GM21367 (cell line): Measurements from ENCODE around the gene VWA2.

Source experiments
- ATAC-seq: cut with Tn5 transposase; IDR thresholded peaks from one replicate; pipeline ENCODE4 v1.9.1; 2021; ENCODE audit not compliant: unreplicated experiment

The VWA2 gene

DNA sequence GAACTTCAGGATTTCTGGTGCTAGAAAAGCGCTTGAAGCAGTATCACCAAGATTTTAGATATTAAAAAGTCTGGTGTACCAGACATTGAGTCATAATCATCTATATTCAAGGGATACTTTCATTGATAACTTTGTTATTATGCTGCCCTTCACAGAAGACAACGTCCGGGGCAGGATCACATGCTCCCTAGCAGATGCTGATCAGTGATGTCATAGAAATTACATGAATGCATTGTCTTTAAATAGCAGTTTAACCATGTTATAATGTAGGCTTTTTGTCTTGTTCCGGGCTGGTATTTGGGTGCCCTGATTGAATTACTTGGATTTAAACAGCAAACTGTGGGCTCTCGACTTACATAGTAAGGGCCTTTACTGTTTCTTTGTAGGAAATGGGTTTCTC is 54.0 kb downstream of the VWA2 start:
- no peak for ATAC-seq

DNA sequence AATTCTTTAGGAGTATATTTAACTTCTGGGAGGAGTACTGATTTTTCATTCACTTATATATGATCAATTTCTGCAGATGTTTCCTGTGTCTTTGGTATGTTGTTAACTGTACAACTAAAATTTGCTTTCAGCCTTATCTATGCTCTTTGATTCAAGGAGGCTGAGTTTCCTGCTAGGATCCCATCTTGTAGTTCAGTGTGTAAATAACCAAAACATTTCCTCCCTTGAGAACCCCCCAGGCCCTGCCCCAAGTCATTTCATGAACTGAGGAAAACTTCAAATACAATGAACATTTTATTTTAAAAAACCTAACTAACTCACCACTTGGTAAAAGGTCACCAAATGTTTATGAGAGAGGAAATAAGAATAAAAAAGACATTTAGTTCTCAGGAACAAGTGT is 55.5 kb downstream of the VWA2 start:
- no peak for ATAC-seq

DNA sequence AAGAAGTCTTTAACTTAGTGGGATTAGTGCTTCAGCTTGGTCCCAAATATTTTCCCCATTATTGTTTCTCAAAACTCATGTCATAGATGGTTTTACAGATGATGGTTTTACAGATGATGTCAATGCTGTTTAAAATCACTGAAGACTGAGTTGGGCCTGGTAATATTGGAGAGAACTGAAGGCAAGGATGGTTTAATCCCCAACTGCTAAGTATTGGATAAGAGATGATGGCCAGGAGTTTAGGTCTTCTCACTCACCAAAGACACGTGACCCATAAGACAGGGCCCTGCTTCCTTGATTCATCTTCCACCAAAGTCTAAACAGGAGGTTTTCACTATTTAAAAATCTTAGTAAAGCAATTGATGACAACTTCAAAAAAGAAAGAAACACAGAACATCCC is 56.3 kb downstream of the VWA2 start:
- ATAC-seq, result no peak

DNA sequence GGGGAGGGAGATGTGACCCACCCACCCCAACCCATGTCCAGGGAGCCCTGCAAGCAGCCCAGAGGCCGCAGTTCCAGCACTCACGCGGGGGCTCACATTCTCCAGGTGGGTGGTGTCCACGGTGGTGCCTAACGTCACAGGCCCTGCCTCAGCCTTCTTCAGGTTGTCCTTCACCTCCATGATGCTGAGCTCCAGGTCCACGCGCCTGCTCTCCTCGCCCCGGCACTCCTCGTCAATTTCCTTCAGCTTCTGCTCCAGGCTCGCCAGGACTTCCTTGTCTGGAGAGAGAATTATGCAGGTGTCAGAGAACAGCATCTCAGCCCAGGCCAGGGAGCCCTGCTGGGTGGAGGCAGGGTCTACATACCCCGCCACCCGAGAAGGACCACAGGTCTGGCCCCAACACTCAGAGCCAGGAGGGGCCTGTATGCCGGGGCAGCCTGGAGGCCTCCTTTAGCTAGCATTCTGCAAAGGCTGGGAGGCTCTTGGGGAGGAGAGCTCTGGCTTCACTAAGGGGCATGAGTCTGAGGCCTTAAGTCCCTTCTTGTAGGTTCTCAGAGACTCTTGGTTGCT is 58.2 kb downstream of the VWA2 start:
- ATAC-seq, result no peak

DNA sequence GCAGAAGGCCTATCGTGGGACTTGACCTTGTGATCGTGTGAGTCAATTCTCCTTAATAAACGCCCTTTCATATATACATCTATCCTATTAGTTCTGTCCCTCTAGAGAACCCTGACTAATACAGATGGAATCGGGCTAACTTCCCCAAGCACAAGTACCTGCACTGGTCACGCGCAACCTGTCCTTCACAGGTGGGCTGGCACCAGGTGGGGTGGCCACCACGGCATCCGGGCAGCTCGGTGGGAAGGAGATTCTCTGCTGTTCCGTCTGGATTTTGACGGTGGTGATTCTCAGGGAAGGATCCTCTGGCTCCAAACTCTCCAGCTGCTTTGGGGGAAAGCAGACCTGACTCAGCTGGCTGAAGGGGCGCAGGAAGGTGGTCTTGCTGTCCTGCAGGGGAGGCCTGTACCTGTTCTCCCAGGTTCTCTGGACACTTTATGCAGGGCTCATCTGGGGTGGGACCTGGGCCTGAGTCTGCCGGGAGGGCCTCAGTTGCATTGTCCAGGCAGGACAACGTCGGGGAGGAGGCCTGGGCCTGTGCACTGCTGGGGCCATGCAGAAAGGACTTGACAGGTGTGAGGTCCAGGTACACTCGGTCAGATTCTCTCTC is 61.1 kb downstream of the VWA2 start:
- no peak for ATAC-seq

DNA sequence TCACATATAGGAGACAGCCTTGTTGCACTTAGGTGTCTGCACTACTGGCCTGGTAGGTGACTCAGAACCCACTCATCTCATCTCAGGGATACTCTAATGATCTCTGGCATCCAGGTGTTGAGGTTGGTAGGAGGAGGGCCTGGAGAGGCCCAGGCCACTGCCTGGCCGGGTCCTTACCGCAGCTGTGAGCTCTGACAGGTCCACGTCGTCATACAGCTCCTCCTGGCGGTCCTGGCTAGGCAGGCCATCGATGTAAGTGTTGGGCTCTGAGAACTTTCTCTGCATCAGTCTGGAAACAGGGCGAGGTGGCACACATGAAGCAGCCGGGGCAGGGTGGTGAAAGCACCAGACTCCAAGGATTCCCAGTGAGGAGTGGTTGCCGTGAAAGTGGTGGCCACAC is 62.1 kb downstream of the VWA2 start:
- no peak for ATAC-seq

DNA sequence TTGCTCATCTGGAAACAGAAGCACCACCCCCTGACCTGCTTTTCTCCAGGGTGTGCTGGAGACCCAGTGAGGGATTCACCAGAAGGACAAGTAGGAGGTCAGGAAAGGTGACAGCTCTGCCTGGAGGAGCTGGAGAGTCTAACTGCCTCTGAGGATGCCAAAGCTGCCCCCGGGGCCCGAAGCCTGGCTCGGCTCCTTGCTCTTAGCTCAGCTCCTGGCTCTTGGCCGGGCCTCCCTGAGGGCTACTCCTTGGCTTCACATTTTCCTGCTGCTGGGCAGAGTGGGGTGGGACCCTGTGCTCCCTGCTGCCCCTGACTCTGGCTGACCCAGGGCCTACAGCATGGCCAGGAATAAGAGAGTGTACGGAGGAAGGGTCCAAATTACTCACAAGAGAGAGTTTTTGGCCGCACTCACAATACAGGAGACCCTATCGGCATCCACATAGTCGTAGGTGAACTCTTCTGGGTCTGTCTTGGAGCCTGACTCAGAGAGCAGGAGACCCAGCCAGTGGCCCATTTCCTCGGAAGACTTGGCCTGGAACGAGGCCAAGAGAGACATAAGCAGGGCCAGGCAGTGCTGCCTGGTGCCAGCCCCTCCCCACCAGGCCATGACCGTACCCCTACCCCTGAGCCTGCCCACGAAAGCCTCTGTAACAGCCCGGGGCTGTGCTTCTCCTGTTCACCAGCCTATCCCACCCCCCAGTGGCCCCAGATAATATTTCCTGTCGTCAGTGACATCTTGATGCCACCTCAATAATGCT is 63.1 kb downstream of the VWA2 start:
- no peak for ATAC-seq

DNA sequence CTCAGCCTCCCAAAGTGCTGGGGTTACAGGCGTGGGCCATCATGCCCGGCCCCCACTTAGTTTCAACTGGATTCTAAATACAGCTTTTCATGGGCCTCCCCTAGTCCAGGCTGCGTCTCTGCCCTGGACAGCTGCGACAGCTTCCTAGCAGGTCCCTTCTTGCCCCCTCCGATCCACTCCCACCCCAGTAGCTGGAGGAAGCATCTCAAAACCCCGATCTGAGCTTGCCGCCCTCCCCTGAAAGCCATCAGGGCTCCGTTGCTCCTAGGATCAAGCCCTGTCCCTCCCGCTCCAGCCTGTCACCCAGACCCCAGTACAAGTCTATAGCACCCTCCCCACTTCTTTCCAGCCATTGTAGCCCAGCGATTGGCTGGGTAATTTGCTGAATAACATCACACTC is 64.5 kb downstream of the VWA2 start:
- no peak for ATAC-seq

DNA sequence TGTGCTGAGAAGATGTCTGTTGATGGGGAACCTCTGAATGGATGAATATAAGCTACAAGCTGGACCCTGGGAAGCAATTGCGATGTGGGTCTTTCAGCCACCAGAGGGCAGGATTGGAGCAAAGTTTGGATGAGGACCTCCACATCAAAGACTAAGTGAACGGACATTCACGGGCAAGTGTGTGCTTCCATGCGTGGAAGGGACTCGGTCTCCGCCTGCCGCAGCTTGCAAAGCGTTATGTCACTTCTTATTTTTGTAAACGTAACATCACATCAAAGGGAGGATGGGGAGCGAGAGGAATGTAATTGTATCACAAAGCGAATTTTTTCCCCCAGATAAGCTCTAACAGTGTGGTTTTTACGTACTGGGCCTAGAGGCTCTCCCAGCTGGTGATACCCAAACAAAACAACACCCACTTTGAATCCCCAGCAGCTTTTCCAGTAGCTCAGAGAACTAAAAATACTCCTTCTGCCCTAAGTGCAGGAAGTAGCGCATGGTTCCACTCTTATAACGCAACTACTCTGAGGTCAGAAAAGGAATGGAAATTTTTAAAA is 65.0 kb downstream of the VWA2 start:
- ATAC-seq, result peak; percentile 84

DNA sequence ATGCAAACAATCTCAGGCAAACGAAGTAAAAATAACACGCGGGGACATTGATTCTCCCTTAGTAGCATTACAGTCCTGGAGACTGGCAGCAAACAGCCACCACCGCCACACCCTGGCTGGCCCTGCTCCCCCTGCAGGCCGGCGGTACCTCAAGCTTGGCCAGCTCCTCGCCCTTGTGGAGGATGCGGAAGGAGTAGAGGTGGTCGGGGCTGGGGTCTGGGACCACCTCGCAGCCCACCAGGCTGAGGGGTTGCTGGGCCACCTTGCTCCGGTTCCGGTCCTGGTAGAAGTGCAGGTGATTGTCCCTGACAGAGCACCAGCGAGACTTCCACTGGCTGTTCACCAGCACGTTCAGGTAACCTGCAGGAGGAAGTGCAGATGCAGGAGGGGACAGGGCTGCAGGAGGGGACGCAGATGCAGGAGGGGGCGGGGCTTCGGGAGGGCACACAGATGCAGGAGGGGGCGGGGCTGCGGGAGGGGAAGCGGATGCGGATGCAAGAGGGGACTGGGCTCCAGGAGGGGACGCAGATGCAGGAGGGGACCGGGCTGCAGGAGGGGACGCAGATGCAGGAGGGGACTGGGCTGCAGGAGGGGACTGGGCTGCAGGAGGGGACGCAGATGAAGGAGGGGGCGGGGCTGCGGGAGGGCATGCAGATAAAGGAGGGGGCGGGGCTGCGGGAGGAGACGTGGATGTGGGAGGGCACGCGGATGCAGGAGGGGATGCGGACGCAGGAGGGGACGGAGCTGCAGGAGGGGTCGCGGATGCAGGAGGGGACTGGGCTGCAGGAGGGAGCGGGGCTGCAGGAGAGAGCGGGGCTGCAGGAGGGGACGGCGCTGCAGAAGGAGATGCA is 65.7 kb downstream of the VWA2 start:
- ATAC-seq, result peak; percentile 67

DNA sequence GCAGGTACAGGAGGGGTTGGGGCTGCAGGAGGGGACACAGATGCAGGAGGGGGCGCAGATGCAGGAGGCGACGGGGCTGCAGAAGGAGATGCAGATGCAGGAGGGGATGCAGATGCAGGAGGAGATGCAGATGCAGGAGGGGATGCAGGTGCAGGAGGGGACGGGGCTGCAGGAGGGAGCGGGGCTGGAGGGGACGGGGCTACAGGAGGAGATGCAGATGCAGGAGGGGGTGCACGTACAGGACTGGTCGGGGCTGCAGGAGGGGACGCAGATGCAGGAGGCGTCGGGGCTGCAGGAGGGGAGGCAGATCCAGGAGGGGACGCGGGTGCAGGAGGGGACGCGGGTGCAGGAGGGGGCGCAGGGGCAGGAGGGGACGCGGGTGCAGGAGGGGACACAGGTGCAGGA is 66.5 kb downstream of the VWA2 start:
- no peak for ATAC-seq

DNA sequence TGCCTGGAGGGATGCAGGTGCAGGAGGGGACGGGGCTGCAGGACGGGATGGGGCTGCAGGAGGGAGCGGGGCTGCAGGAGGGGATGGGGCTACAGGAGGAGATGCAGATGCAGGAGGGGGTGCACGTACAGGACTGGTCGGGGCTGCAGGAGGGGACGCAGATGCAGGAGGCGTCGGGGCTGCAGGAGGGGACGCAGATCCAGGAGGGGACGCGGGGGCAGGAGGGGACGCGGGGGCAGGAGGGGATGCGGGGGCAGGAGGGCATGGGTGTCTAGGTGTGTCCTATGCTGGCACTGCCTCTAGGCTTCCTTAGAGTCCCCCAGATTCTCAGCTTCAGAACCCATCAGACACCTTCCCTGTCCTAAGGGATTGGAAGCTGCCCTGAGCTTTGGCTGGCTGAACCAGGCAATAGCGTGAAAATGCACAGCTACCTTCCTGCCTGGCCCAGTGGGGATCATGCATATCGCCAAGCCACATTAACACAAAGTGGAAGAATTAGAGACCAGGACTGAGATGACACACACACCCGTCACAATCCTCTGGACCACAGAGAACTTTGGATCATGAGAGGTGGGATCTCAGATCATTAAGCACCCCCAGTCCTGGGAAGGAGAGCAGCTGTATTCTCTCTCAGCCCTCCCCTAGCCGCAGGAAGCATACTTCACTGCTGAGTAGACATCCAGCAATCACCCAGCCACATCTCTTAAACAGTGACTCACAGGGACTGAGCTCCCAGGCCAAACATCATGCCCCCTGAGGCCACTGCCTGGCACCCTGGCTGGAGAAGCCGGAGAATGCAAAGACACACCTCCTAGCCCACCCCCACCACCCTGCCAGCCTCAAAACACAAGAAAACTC is 67.3 kb downstream of the VWA2 start:
- ATAC-seq, result no peak

DNA sequence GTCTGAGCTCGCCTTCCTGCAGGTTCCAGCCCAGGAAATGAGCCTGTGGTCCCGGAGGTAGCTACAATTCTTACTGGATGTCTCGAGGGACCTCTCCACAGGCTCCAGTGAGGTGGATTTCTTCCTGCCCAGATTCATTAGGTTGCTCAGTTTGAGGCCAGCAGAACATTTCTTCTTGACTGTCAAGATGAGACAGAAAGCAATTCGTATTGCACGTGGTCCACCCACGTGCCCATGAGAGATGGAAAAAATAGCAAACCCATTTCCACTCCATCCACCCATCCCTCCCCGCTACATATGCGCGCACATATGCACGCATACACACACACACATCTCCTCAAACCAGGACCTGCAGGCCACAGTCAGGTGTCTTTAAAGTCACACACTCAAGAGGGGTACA is 68.7 kb downstream of the VWA2 start:
- ATAC-seq, result no peak

DNA sequence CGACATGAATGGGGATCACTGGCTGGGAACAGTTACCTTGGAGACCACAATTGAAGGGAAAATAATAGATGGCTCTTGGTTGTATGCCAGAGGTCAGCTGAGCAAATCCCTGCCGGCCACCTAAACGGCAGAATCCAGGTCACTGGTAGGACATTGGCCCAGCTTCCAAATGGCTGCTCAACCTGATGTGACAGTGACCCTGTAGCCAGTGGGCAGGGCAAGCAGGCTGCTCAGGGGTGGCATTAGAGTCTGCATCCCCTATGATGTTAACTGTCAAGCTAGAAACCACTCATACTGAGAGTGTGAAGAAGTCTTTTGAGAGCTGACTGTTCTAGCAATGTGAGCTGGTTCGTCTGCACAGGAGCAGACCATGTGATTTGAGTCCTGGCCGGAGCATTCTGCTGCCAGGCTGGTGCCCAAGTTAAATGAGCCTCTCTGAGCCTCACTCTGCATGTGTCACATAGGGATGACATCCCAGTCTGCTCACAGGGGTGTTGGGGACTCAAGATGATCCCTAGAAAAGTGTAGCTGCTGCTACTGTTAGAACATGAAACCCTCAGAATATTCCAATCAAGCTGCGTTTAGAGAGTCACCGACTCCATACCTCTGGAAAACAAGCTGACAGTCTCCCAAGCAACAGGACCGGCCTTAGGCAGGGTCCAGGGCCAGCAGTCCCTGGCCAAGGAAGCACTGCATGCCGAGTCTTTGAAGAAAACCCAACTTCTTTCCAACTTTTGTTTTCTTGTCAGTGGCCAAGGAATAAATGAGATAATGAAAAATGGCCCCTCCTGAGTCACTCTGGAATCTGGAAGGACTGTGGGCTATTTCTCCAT is 69.7 kb downstream of the VWA2 start:
- ATAC-seq, result no peak

DNA sequence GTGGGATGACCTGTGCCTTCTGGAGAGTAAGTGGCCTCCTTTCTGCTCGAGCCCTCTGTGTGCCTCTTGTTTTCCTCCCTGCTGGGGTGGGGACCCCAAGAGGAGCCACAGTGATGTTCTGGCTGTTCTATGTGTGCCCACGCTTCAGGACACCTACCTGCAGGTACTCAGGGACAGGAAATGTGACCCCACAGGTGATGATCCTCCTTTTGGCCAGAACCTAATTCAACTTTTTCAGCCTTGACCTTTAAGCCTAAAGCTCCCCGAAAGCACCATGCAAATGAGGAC is 70.3 kb downstream of the VWA2 start:
- ATAC-seq, result no peak

DNA sequence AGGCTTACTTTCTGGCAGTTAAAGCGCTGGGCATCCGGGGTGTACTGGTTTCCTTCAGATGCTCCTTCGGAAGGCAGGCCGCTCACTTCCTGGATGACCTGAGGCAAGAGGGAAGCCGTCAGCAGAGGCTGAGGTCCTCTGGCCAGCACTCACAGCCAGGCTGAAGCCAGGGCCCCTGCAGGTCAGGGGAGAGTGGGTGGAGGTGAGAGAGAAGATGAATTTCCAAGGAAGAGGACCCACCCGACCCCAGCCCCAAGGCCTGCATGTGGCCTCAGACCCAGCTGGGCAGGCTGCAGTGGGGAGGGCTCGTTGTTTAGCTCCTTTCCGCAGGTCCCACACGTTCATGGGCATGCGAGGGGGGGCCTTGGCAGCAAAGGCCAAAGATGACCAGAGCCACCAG is 71.3 kb downstream of the VWA2 start:
- no peak for ATAC-seq

DNA sequence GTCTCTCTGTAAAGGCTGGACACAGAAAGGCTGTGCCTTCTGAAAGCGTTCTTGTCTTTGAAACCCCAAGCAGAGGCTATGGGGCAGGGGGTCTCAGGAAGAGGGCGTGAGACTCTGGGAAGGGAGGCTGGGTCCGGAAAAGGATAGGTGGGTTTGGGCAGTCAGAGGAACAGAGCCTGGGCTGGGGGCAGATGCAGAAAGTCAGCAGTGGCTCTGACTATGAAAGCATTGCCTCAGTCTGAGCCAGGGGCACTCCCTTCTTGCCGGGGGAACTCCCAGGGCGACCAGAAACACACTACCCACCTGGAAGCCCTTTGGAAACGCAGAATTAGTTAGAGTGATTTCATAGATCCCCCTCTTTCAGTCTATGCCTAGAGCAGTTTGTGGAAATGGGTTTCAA is 72.0 kb downstream of the VWA2 start:
- no peak for ATAC-seq

DNA sequence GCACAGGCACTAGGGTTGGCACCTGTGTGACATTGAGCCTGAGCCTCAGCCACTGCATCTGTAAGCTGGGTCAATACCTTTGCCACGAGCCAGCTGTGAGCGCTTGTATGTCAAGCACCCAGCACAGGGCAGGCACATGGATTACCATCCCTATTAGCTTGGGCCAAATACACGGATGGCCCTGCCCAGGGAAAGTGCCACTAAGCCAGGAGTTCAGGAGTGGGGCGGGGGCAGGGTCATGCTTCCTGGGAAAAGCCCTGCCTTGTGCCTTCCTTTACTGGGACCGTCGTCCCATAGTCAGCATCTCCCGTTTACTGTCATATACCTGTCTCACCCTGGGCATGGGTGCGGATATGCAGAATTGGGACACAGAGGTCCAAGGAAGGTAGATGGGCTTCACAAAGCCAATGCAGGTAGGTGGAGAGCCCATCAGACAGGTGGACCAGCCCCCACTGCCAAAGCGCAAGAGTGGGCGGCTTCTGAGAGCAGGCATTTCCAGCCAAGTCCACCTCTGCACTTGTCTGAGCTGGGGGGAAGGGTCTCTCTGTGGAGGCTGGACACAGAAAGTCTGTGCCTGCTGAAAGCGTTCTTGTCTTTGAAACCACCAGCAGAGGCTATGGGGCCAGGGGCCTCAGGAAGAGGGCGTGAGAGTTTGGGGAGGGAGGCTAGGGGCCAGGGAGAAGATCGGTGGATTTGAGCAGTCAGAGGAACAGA is 72.6 kb downstream of the VWA2 start:
- no peak for ATAC-seq

DNA sequence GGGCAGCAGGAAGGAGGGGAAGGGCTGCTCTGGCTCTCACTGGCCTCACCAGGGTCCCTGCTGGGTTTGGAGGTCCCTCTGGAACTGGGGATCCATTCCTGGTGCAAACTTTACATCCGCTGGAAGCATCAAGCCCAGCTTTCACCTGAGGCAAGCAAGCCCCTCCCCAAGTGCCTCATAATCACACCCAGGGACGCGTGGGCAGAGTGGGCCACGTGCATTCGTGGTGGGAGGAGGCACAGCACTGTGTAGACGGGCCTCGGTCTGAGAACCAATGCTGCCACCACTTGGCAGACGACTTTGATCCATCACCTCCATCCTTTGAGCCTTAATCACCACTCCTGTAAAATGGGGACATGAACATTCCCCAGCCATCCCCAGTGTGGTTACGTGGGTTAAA is 74.1 kb downstream of the VWA2 start:
- no peak for ATAC-seq
